ENCODE data around the gene FAM83G.
A peak's percentile ranks its signal among the peaks of the same experiment; 100 is the strongest.
"Not testable (repeated sequence)": the region's sequence is repeated elsewhere in the genome, so short reads cannot be mapped to it uniquely, and the experiment has no call there.

The FAM83G gene

GRCh38 chr17:19004421-19005136 lies at the start of gene FAM83G:
Gene FAM83G, minus strand, starts transcription at chr17:19004764. Its CDS starts 723 bp downstream, at chr17:19004041.
- DNase-seq (ENCODE audit: low spot score), result peak; percentile 90

- not testable (repeated sequence) for DNase-seq (ENCODE audit: low spot score)
Observed at GRCh38 chr17:19048826-19049225, 44.3 kb upstream of the FAM83G start.

GRCh38 chr17:19047510-19047909 lies 42.9 kb upstream of the FAM83G start:
- DNase-seq (ENCODE audit: low spot score), result not testable (repeated sequence)

GRCh38 chr17:19046782-19047375 lies 42.3 kb upstream of the FAM83G start, which contains the start of gene GRAP:
Gene GRAP, minus strand, starts transcription at chr17:19046957. Its CDS starts 31 bp downstream, at chr17:19046926.
- not testable (repeated sequence) for DNase-seq (ENCODE audit: low spot score)

- DNase-seq (ENCODE audit: low spot score), result not testable (repeated sequence)
Observed at GRCh38 chr17:19044643-19045042, 40.1 kb upstream of the FAM83G start.

GRCh38 chr17:19043032-19043431 lies 38.5 kb upstream of the FAM83G start:
- DNase-seq (ENCODE audit: low spot score), result not testable (repeated sequence)

- DNase-seq (ENCODE audit: low spot score), result not testable (repeated sequence)
Observed at GRCh38 chr17:19042369-19042768, 37.8 kb upstream of the FAM83G start.

- not testable (repeated sequence) for DNase-seq (ENCODE audit: low spot score)
Observed at GRCh38 chr17:19041871-19042270, 37.3 kb upstream of the FAM83G start.

GRCh38 chr17:19040350-19040749 lies 35.8 kb upstream of the FAM83G start:
- not testable (repeated sequence) for DNase-seq (ENCODE audit: low spot score)

- DNase-seq (ENCODE audit: low spot score), result not testable (repeated sequence)
Observed at GRCh38 chr17:19038730-19039129, 34.2 kb upstream of the FAM83G start.

- not testable (repeated sequence) for DNase-seq (ENCODE audit: low spot score)
Observed at GRCh38 chr17:19038007-19038406, 33.4 kb upstream of the FAM83G start.

- not testable (repeated sequence) for DNase-seq (ENCODE audit: low spot score)
Observed at GRCh38 chr17:19037547-19037946, 33.0 kb upstream of the FAM83G start.

- not testable (repeated sequence) for DNase-seq (ENCODE audit: low spot score)
Observed at GRCh38 chr17:19036186-19036585, 31.6 kb upstream of the FAM83G start.

GRCh38 chr17:19032377-19032988 lies 27.9 kb upstream of the FAM83G start:
- not testable (repeated sequence) for DNase-seq (ENCODE audit: low spot score)

GRCh38 chr17:19031729-19032128 lies 27.2 kb upstream of the FAM83G start:
- not testable (repeated sequence) for DNase-seq (ENCODE audit: low spot score)

- not testable (repeated sequence) for DNase-seq (ENCODE audit: low spot score)
Observed at GRCh38 chr17:19030771-19031449, 26.3 kb upstream of the FAM83G start.

GRCh38 chr17:19029740-19030139 lies 25.2 kb upstream of the FAM83G start:
- DNase-seq (ENCODE audit: low spot score), result not testable (repeated sequence)

GRCh38 chr17:19028671-19029070 lies 24.1 kb upstream of the FAM83G start:
- not testable (repeated sequence) for DNase-seq (ENCODE audit: low spot score)

GRCh38 chr17:19024101-19025078 lies 19.8 kb upstream of the FAM83G start:
- no peak for DNase-seq (ENCODE audit: low spot score)

- DNase-seq (ENCODE audit: low spot score), result no peak
Observed at GRCh38 chr17:19023209-19023999, 18.8 kb upstream of the FAM83G start.

Data from iPS-NIHi11 (cell line).